HT-29 (cell line): ENCODE measurements around the gene ITGA6. TPM values are rescaled to one million over a fixed set of nuclear protein-coding genes. Genes with fewer than 3 reads are reported as not detected.
A peak's percentile ranks its signal among the peaks of the same experiment; 100 is the strongest.
"Not testable (repeated sequence)": the region's sequence is repeated elsewhere in the genome, so short reads cannot be mapped to it uniquely, and the experiment has no call there.

Source experiments
- DNase-seq: peaks from one replicate; pipeline ENCODE4 v3.0.0-alpha.2; 2015; ENCODE audit warnings: low spot score
- total RNA-seq: library from RNA; depleted of rRNA; stranded (reverse); fragments of >200 nt; shearing (Covaris generic); gene quantifications from 2 replicates; pipeline ENCODE4 v1.2.3, GENCODE V29; 2014

Gene ITGA6
- total RNA-seq, 1 experiment from 2014 or later, result 155 TPM

DNA sequence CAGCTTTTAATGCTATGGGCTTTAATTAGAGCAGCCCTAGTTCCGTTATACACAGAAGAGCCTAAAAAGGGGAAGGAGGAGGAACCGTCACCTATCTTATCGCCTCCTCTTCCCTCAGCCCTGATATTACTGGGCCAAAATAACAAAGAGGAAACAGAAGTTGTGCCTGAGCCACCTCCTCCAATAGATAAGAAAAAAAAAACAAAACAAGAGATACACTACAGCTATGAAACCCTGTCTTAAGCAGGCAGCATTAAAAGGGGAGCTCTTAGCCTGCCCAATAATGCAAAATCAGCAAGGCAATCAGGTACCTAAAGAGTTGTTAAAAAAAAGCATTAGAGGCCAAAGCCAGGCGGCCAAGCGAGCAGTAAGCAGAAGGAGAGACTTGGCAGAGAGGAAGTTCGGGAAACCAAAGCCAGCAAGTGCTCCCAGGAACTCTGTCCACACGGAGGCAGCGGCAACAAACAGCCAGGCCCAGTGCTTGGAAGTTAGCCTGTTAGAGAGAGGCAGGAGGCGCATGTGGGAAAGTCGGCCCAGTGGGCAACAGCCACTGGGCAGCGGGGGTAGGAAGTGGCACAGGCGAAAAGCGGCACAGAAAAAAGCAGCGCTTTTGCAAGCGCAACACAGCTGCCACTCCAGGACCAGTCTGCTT lies 86.7 kb downstream of the ITGA6 start:
- DNase-seq, result no peak

DNA sequence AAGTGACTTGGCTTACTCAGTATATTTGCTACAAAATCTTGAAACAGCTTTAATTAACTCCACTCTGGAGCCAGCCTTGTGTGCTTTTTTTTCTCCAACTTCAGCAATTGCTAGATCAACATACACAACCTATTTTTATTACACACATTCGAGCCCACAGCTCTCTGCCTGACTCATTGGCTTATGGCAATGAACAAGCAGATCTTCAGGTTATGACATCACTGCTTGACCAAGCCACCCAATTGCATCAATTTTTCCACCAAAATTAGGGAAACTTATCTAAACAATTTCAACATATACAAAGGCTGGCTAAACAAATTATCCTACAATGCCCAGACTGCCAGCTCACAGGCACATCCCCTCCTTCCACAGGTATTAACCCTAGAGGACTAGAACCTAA lies 88.9 kb downstream of the ITGA6 start:
- DNase-seq, result no peak

DNA sequence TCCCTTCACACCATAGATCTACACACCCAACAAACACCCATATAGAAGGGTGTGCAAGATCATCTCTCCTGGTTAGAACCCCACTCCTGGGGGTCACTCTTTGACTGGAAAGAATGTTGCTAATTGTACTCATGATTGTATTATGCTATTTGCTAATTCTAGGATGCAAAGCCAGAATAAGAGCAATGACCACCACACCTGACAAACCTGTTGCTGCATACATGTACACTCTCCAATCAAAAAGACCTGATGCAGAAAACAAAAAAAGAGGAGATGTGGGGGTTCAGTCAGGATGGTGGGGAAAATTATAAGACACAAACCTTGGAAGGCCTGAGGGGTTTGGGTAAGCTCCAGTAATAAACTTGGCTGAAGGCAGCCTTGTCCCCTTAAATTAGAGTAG lies 91.6 kb downstream of the ITGA6 start:
- DNase-seq, result no peak

DNA sequence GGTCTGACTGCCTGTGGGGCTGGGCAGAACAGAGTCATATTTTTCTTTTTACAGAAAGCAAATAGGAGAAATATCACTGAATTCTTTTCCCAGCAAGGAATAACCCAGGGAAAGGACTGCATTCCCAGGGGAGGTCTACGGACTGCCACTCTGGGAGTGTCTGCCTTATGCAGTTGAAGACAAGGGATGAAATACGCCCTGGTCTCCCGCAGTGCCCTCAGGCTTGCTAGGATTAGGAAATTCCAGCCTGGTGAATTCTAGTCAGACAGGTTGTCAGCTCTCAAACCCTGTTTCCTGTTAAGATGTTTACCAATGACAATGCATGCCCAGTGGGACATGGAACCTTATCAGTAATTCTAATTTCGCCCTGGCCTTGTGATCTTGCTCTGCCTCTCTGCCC lies 98.2 kb downstream of the ITGA6 start:
- no peak for DNase-seq

DNA sequence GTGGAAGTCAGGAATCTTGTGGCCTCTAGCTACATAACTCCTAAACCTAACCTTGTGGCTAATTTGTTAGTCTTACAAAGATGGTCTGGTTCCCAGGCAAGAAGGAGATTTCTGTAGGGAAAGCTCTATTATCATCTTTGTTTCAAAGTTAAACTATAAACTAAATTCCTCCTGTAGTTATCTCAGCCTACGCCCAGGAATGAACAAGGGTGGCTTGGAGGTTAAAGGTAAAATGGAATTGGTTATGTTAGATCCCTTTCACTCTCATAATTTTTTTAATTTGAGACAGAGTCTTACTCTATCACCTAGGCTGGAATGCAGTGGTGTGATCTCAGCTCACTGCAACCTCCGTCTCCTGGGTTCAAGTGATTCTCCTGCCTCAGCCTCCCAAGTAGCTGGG lies 103.9 kb downstream of the ITGA6 start:
- DNase-seq, result peak; percentile 47

DNA sequence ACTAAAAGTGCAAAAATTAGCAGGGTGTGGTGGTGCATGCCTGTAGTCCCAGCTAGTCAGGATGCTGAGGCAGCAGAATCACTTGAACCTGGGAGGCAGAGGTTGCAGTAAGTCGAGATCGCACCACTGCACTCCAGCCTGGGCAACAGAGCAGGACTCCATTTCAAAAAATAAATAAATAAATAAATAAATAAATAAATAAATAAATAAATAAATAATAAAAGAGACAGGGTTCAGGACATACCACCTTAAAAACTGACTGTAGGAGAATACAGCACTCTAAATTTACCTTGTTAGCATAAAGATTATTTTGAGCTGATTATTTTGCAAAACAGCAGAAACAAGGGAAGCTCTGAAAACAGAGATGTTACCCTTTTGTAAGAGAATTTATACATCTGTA lies 105.1 kb downstream of the ITGA6 start:
- not testable (repeated sequence) for DNase-seq

DNA sequence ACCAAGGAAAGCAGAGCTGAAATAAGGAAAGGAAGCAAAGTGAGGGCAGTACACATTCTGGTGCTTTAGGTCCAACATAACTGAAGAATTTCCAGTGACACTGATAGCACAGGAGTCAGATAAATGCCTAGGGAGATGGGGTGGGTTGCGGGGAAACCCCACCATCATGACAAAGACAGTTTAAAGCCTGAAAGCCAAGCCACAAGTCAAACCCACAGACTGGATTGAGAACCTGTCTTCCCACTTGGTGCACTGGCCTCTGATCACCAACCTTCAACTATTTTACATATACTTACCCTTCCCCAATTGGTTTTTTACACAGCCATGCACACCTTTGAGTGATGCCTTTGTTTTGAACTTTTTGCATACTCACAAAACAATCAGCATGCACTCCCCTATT lies 106.3 kb downstream of the ITGA6 start:
- DNase-seq, result no peak

DNA sequence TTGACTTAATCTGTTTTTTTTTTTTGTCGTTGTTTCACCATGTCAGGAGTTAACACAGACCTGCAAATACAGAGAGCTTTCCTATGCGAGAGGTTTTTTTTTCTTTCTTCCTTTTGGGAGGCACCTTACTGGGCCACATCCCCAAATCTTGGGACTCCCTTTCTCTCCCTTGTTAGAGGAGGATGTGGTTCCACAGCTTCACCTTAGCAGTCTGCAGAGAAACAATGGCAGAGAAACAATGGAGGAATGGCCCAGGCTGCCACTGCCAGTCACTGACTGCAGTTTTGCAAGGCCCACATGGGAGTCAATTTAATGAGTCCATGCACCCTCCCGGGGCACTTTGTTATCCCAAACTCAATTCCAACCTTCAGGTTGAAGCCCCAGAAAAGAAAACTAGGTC lies 107.7 kb downstream of the ITGA6 start:
- DNase-seq, result no peak

DNA sequence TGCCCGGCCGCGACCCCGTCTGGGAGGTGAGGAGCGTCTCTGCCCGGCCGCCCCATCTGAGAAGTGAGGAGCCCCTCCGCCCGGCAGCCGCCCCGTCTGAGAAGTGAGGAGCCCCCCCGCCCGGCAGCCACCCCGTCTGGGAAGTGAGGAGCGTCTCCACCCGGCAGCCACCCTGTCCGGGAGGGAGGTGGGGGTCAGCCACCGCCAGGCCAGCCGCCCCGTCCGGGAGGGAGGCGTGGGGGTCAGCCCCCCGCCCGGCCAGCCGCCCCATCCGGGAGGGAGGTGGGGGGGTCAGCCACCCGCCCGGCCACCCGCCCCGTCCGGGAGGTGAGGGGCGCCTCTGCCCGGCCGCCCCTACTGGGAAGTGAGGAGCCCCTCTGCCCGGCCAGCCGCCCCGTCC lies 110.5 kb downstream of the ITGA6 start:
- DNase-seq, result not testable (repeated sequence)

DNA sequence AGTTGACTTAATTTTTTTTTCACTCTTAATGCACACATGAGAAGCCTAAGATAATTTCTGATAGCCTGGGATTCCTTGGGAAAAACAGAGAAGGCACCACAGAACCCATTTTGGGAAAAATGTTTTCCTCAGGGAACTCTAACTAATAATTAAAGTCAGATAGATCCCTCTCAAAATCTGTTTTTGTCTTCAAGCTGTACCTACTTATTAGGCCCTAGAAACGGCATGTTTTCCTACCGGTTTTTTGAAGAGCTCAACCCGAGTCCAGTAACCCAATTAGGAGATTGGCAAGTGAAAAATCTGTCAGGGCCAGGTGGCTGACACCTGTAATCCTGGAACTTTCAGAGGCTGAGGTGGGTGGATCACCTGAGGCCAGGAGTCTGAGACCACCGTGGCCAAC lies 112.4 kb downstream of the ITGA6 start:
- no peak for DNase-seq

DNA sequence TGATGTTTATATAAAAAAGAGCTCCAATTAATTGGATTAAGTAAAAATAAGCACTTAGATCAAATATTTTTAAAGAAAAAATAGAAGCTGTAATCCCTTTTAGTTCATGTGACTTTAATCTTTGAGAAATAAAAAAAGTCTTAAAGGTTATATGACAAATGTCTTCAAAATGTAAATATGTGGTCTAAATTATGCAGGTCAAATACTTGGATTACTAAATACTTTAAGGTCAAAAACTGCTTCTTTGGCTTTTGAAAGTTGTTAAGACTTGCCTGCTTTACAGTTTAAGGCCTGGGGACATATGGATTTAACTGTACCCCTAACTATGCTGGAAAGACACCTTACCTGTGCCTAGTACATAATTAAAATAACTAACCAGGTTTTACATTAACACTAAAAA lies 113.0 kb downstream of the ITGA6 start:
- no peak for DNase-seq

DNA sequence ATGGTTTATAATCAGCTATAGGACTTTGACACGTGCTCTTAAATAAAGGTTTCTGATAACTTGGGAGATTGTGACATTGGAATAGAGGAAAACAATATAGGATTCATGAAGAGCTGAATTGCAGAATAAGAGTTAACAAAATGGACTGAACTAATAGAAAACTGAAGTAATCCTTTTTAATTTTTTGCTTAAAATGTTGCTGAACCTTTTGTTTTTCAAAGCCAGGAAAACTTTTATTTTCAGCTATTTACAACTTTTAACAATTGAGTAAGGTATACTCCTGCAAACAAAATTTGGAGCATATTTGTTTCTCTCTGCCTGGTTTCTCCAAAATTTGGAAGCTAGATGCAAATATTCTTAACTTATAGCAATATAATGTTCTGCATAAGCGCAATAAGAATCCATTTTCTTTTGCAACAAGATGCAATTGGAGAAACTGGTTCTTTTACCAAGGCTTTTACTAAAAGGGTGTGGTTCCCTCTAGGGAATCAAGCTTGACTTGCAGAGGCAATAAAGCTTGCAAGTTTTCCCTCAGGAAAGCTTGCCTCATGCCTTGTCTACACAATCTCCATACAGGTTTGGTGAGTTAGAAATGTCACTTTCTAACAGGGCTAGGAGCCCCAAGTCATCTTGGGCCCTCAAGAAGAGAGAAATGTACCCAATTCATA lies 118.2 kb downstream of the ITGA6 start:
- DNase-seq, result no peak

DNA sequence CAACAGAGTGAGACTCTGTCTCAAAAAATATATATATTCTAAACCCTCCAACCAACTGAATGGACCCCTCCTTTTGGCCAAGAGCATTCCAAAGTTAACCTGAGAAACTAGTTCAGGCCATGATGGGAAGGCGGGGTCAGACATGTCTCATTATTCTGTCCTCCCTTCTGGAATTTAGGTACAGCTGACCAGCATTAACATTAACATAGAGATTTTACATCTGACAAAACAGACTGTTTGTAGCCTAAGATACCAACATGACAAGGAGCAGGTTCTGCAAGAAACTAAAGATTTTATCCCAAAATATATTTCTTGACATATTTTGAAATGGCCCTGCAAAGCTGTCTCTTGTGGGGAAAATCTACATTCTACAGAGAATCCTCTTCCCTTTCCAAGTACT lies 121.7 kb downstream of the ITGA6 start:
- no peak for DNase-seq

DNA sequence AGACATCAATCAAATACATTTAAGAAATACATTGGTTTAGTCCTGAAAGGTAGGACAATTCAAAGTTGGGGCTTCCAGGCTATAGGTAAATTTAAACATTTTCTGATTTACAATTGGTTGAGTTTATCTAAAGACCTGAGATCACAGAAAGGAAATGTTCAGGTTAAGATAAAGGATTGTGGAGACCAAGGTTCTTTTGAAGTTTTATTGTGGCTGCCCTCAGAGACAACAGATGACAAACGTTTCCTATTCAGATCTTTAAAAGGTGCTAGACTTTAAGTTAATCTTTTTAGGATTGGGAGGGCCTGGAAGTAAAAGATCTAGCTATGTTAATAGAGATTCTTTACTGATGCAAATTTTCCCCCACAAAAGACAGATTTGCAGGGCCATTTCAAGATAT lies 122.4 kb downstream of the ITGA6 start:
- not testable (repeated sequence) for DNase-seq

DNA sequence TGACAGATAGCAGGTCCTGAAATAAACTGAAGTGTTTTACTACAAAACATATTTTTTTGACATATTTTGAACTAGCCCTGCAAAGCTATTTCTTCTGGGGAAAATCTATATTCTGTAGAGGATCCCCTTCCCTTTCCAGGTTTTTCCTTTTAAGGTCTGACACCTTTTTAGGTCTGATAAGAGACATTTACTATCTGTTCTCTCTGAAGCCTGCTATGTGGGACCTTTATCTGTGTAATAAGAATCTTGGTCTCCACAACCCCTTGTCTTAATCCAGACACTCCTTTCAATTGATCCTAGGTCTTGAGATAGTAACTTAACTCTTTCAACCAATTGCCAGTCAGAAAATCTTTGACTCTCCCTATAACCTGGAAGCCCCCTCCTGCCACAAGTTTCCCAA lies 123.0 kb downstream of the ITGA6 start:
- no peak for DNase-seq

DNA sequence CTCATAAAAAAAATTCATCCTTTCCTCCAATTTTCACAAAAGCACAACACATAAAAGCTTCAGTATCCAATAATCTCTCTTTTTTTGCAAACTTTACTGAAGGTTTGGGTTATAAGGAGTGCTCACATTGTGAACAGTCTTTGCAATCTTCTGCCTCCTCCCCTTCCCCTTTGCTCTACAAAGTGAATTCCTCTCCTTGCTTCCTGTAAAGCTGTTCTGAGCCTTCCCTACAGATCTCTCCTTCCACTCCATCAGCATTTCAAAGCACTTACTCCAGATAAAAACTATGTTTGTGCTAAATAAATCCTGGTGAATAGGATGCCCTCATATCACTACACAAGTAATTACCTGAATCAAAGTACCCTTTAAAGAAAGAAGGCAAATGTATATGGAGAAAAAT lies 123.9 kb downstream of the ITGA6 start:
- DNase-seq, result peak; percentile 30

DNA sequence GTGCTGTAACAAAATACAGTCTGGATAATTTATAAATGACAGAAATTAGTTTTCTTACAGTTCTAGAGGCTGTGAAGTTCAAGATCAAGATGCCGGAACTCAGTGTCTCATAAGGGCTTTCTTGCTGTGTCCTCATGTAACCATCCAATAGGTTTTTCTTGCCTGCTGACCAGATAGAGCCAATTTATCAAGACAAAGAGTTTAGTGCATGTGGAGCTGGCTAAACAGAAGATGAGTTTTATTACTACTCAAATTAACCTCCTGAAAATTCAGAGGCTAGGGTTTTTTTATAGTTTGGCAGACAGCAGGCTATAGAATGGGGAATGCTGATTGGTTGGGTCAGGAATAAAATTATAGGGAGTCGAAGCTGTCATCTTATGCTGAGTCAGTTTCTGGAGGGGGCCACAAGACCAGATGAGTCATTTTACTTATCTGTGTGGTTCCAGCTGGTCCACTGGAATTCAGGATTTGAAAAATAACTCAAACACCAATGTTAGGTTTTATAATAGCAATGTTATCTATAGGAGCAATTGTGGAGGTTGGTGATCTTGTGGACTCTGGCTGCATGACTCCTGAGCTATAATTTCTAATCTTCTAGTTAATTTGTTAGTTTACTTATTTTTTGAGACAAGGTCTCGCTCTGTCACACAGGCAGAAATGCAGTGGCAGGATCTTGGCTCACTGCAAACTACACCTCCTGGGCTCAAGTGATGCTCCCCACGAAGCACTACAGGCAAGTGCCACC lies 125.3 kb downstream of the ITGA6 start:
- no peak for DNase-seq

DNA sequence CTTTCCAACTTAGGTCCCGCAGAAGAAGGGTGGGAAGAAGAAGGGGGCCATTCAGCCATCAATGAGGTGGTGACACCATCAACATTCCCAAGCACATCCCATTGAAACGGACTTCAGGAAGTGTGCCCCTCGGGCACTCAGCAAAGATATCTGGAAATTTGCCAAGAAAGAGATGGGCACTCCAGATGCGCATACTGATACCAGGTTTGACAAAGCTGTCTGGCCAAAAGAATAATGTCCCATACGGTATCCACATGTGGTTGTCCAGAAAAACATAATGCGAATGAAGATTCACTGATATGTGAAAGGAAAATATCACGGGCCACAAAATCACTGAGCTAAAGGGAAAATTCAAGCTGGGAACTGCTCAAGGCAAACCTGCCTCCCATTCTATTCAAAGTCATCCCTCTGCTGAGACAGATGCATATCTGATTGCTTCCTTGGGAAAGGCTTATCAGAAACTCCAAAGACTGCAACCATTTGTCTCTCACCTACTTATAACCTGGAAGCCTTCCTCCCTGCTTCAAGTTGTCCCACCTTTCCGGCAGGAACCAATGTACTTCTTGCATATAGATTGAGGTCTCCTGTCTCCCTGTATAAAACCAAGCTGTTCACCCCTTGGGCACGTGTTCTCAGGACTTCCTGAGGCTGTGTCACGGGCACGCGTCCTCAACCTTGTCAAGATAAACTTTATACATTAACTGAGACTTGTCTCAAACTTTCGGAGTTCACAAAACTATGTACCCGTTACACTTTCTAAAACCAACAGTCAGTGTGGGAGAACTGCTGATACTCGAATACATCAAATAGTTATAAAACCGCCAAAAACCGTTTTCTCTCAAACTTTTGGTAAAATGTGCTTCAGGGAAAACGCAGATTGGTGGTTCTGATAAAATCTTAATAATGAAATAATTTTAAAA lies 127.2 kb downstream of the ITGA6 start:
- DNase-seq, result peak; percentile 22

DNA sequence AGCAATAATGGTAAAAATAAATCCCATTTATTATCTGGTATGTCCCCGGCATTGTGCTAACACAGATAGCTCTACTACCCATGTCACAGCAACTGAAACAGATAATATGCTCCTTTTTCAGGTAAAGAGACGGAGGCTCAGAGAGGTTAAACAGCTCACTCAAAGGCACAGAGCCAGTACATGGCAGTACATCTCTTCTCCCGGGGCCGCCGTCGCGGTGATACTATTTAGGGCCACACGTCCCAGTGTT lies 127.8 kb downstream of the ITGA6 start:
- DNase-seq, result no peak
